PFSK-1 (cell line): Measurements from ENCODE around the gene MFN2.

Experiments used
- POLR2AphosphoS5 ChIP-seq: IDR thresholded peaks from 2 replicates; pipeline ENCODE4 v1.6.1; 2012; ENCODE audit warnings: low read depth, mild to moderate bottlenecking, control low read depth, low read length, moderate library complexity
- TF ChIP-seq, protein P1 (sequence below), 2 experiments: IDR thresholded peaks; 2 replicates each; pipeline versions ENCODE4 v1.6.1 to v1.8.0; 2011 to 2012; ENCODE audit warnings: low read depth in 2 of 2, low read length in 2 of 2, control low read depth in 1 of 2, inconsistent platforms in 1 of 2, mild to moderate bottlenecking in 1 of 2, moderate library complexity in 1 of 2; ENCODE audit not compliant: insufficient read depth in 1 of 2

GRCh38 chr1:12009318-12009947 is 29.2 kb downstream of the MFN2 start:
- TF ChIP-seq, protein P1, sequence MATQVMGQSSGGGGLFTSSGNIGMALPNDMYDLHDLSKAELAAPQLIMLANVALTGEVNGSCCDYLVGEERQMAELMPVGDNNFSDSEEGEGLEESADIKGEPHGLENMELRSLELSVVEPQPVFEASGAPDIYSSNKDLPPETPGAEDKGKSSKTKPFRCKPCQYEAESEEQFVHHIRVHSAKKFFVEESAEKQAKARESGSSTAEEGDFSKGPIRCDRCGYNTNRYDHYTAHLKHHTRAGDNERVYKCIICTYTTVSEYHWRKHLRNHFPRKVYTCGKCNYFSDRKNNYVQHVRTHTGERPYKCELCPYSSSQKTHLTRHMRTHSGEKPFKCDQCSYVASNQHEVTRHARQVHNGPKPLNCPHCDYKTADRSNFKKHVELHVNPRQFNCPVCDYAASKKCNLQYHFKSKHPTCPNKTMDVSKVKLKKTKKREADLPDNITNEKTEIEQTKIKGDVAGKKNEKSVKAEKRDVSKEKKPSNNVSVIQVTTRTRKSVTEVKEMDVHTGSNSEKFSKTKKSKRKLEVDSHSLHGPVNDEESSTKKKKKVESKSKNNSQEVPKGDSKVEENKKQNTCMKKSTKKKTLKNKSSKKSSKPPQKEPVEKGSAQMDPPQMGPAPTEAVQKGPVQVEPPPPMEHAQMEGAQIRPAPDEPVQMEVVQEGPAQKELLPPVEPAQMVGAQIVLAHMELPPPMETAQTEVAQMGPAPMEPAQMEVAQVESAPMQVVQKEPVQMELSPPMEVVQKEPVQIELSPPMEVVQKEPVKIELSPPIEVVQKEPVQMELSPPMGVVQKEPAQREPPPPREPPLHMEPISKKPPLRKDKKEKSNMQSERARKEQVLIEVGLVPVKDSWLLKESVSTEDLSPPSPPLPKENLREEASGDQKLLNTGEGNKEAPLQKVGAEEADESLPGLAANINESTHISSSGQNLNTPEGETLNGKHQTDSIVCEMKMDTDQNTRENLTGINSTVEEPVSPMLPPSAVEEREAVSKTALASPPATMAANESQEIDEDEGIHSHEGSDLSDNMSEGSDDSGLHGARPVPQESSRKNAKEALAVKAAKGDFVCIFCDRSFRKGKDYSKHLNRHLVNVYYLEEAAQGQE (IDR thresholded peaks at IDR 0.05; ENCODE audit: insufficient read depth in 1 of 2, low read depth in 2 of 2, low read length in 2 of 2): no peak
- no peak for TF ChIP-seq POLR2AphosphoS5
